ENCODE measurements around the gene SUN5.
"Not testable (repeated sequence)": the region's sequence is repeated elsewhere in the genome, so short reads cannot be mapped to it uniquely, and the experiment has no call there.

Gene SUN5

GRCh38 chr20:32968478-32969241 lies 35.6 kb downstream of the SUN5 start:
- in situ Hi-C loops (cut with MboI; ENCODE audit: low sequenced_read_pairs): no loop called here

- in situ Hi-C loops (cut with MboI; ENCODE audit: low sequenced_read_pairs): no loop called here
These were observed 36.2 kb downstream of the SUN5 start for GRCh38 chr20:32967961-32968457.

- in situ Hi-C loops (cut with MboI; ENCODE audit: low sequenced_read_pairs): no loop called here
These were observed 37.1 kb downstream of the SUN5 start for GRCh38 chr20:32966881-32967781.

- in situ Hi-C loops (cut with MboI; ENCODE audit: low sequenced_read_pairs): no loop called here
These were observed 37.9 kb downstream of the SUN5 start for GRCh38 chr20:32966382-32966781.

GRCh38 chr20:32965581-32966373 lies 38.5 kb downstream of the SUN5 start:
- in situ Hi-C loops (cut with MboI; ENCODE audit: low sequenced_read_pairs): no loop called here

GRCh38 chr20:32965115-32965514 lies 39.1 kb downstream of the SUN5 start:
- in situ Hi-C loops (cut with MboI; ENCODE audit: low sequenced_read_pairs): no loop called here

- in situ Hi-C loops (cut with MboI; ENCODE audit: low sequenced_read_pairs): no loop called here
These were observed 39.7 kb downstream of the SUN5 start for GRCh38 chr20:32964575-32964974.

- in situ Hi-C loops (cut with MboI; ENCODE audit: low sequenced_read_pairs): no loop called here
These were observed 41.1 kb downstream of the SUN5 start for GRCh38 chr20:32963176-32963575.

GRCh38 chr20:32962646-32963045 lies 41.6 kb downstream of the SUN5 start:
- in situ Hi-C loops (cut with MboI; ENCODE audit: low sequenced_read_pairs): not testable (repeated sequence)

GRCh38 chr20:32962053-32962452 lies 42.2 kb downstream of the SUN5 start:
- in situ Hi-C loops (cut with MboI; ENCODE audit: low sequenced_read_pairs): no loop called here

- in situ Hi-C loops (cut with MboI; ENCODE audit: low sequenced_read_pairs): no loop called here
These were observed 43.1 kb downstream of the SUN5 start for GRCh38 chr20:32960849-32961731.

- in situ Hi-C loops (cut with MboI; ENCODE audit: low sequenced_read_pairs): no loop called here
These were observed 44.1 kb downstream of the SUN5 start for GRCh38 chr20:32960222-32960518.

GRCh38 chr20:32959351-32960221 lies 44.6 kb downstream of the SUN5 start:
- in situ Hi-C loops (cut with MboI; ENCODE audit: low sequenced_read_pairs): loop anchor here (10.0 kb wide), 1 partner anchor 65 kb away; no protein-coding TSS in a partner anchor

GRCh38 chr20:32958574-32958973 lies 45.7 kb downstream of the SUN5 start:
- in situ Hi-C loops (cut with MboI; ENCODE audit: low sequenced_read_pairs): loop anchor here (10.0 kb wide), 1 partner anchor 64 kb away; no protein-coding TSS in a partner anchor

- in situ Hi-C loops (cut with MboI; ENCODE audit: low sequenced_read_pairs): loop anchor here (10.0 kb wide), 1 partner anchor 63 kb away; no protein-coding TSS in a partner anchor
These were observed 46.8 kb downstream of the SUN5 start for GRCh38 chr20:32957459-32957858.

GRCh38 chr20:32950539-32950938 lies 53.7 kb downstream of the SUN5 start:
- in situ Hi-C loops (cut with MboI; ENCODE audit: low sequenced_read_pairs): loop anchor here (10.0 kb wide), 1 partner anchor 56 kb away; no protein-coding TSS in a partner anchor

GRCh38 chr20:32946629-32947028 lies 57.6 kb downstream of the SUN5 start:
- in situ Hi-C loops (cut with MboI; ENCODE audit: low sequenced_read_pairs): no loop called here

GRCh38 chr20:32945710-32946221 lies 58.5 kb downstream of the SUN5 start:
- in situ Hi-C loops (cut with MboI; ENCODE audit: low sequenced_read_pairs): no loop called here
